WTC11 (cell line): ENCODE measurements around the gene ZNF775.

Source experiments
- CBFB ChIP-seq: sonication (generic); formaldehyde crosslinking; IDR thresholded peaks from 2 replicates; pipeline ENCODE4 v1.8.1; 2022; ENCODE audit warnings: mild to moderate bottlenecking, low read depth, missing genetic modification reagents
- CREM ChIP-seq: sonication (generic); formaldehyde crosslinking; IDR thresholded peaks from 2 replicates; pipeline ENCODE4 v1.8.1; 2022; ENCODE audit warnings: mild to moderate bottlenecking, missing genetic modification reagents, moderate library complexity
- CTCF ChIP-seq: fragments of 200-600 bp; IDR thresholded peaks from 2 replicates; pipeline ENCODE4 v1.8.0; 2022; ENCODE audit warnings: antibody characterized with exemption
- FOXP1 ChIP-seq: sonication (generic); formaldehyde crosslinking; IDR thresholded peaks from 2 replicates; pipeline ENCODE4 v1.8.0; 2022; ENCODE audit warnings: missing genetic modification reagents, mild to moderate bottlenecking, moderate library complexity, borderline replicate concordance
- MAX ChIP-seq: sonication (generic); formaldehyde crosslinking; IDR thresholded peaks from 2 replicates; pipeline ENCODE4 v1.8.0; 2022; ENCODE audit warnings: mild to moderate bottlenecking, missing genetic modification reagents
- SMAD3 ChIP-seq: sonication (generic); formaldehyde crosslinking; IDR thresholded peaks from 2 replicates; pipeline ENCODE4 v1.8.0; 2022; ENCODE audit warnings: missing genetic modification reagents, mild to moderate bottlenecking, borderline replicate concordance
- SP1 ChIP-seq: sonication (generic); formaldehyde crosslinking; conservative IDR thresholded peaks from 2 replicates; pipeline ENCODE4 v1.8.1; 2022; ENCODE audit warnings: missing genetic modification reagents
- USF1 ChIP-seq: sonication (generic); formaldehyde crosslinking; IDR thresholded peaks from 2 replicates; pipeline ENCODE4 v1.8.0; 2022; ENCODE audit warnings: mild to moderate bottlenecking, missing genetic modification reagents
- ZNF232 ChIP-seq: sonication (generic); formaldehyde crosslinking; IDR thresholded peaks from 2 replicates; pipeline ENCODE4 v1.8.0; 2022; ENCODE audit warnings: mild to moderate bottlenecking, missing genetic modification reagents
- ZNF317 ChIP-seq: sonication (generic); formaldehyde crosslinking; IDR thresholded peaks from 2 replicates; pipeline ENCODE4 v1.8.1; 2023; ENCODE audit warnings: low read depth, mild to moderate bottlenecking, moderate library complexity, missing genetic modification reagents, borderline replicate concordance
- TF ChIP-seq, protein P1 (sequence below): sonication (generic); formaldehyde crosslinking; IDR thresholded peaks from 2 replicates; pipeline ENCODE4 v1.8.1; 2022; ENCODE audit warnings: low read depth, missing genetic modification reagents, borderline replicate concordance

- TF ChIP-seq CBFB (CRISPR knock-in tag) (no peak), MAX (CRISPR knock-in tag) (no peak), SMAD3 (CRISPR knock-in tag) (no peak), CTCF (no peak), CREM (CRISPR knock-in tag) (no peak), FOXP1 (no peak), ZNF317 (no peak), ZNF232 (CRISPR knock-in tag) (no peak), USF1 (CRISPR knock-in tag) (no peak), SP1 (CRISPR knock-in tag) (no peak)
- TF ChIP-seq, protein P1, sequence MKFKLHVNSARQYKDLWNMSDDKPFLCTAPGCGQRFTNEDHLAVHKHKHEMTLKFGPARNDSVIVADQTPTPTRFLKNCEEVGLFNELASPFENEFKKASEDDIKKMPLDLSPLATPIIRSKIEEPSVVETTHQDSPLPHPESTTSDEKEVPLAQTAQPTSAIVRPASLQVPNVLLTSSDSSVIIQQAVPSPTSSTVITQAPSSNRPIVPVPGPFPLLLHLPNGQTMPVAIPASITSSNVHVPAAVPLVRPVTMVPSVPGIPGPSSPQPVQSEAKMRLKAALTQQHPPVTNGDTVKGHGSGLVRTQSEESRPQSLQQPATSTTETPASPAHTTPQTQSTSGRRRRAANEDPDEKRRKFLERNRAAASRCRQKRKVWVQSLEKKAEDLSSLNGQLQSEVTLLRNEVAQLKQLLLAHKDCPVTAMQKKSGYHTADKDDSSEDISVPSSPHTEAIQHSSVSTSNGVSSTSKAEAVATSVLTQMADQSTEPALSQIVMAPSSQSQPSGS (CRISPR knock-in tag): no peak
These were observed 28.7 kb downstream of the ZNF775 start for GRCh38 chr7:150407588-150408392.
